Measurements from ENCODE around the gene CALD1. TPM values are rescaled to one million over a fixed set of nuclear protein-coding genes. Genes with fewer than 3 reads are reported as not detected.

Gene CALD1
- total RNA-seq, 1 experiment from 2014 or later: 107 TPM

- no peaks in the 10 kb centered on the region for H3K36me3 Mint-ChIP-seq (ENCODE audit: insufficient read depth in 1 of 3, low read depth in 3 of 3)
- no peak overlapping the region for H3K18ac ChIP-seq (ENCODE audit: insufficient read length, low read depth, low read length)
- no peak overlapping the region for H3K27ac ChIP-seq (ENCODE audit: insufficient read length, low read depth, low read length)
- H3K9ac ChIP-seq (ENCODE audit: extremely low read depth, insufficient read length, low read length): no peak overlapping the region
- H3K27me3 Mint-ChIP-seq (ENCODE audit: low read depth): no peaks in the 10 kb centered on the region
- H3K27me3 ChIP-seq (ENCODE audit: insufficient read depth, low read length): no peaks in the 10 kb centered on the region
- peaks cover 2 to 5% of the 10 kb centered on the region in 2 experiments; a peak in 3 of 4 replicates for H3K4me1 Mint-ChIP-seq
- H3K4ac ChIP-seq (ENCODE audit: low read depth, low read length): no peak overlapping the region
- no peak overlapping the region for H2AFZ ChIP-seq (ENCODE audit: low read length)
- H2BK5ac ChIP-seq (ENCODE audit: insufficient read length, low read length): no peak overlapping the region
- H3K9me3 Mint-ChIP-seq: no peaks in the 10 kb centered on the region
- no peak overlapping the region for H3K23ac ChIP-seq (ENCODE audit: insufficient read length, low read depth, low read length)
- no peaks in the 10 kb centered on the region for H4K20me1 ChIP-seq (ENCODE audit: control insufficient read depth, insufficient read depth, insufficient read length)
- H3K79me1 ChIP-seq (ENCODE audit: insufficient read depth, low read depth, low read length, poor library complexity, severe bottlenecking): no peaks in the 10 kb centered on the region
- peak; percentile 86 for DNase-seq
- no peaks in the 10 kb centered on the region for H3K9me3 ChIP-seq (ENCODE audit: control insufficient read depth, low read depth, low read length)
- H3K27ac Mint-ChIP-seq: no peak overlapping the region
- no peak overlapping the region for H4K5ac ChIP-seq (ENCODE audit: insufficient read length, low read depth, low read length)
- TF ChIP-seq, protein P1, sequence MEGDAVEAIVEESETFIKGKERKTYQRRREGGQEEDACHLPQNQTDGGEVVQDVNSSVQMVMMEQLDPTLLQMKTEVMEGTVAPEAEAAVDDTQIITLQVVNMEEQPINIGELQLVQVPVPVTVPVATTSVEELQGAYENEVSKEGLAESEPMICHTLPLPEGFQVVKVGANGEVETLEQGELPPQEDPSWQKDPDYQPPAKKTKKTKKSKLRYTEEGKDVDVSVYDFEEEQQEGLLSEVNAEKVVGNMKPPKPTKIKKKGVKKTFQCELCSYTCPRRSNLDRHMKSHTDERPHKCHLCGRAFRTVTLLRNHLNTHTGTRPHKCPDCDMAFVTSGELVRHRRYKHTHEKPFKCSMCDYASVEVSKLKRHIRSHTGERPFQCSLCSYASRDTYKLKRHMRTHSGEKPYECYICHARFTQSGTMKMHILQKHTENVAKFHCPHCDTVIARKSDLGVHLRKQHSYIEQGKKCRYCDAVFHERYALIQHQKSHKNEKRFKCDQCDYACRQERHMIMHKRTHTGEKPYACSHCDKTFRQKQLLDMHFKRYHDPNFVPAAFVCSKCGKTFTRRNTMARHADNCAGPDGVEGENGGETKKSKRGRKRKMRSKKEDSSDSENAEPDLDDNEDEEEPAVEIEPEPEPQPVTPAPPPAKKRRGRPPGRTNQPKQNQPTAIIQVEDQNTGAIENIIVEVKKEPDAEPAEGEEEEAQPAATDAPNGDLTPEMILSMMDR (conservative IDR thresholded peaks at IDR 0.05): peak; percentile 93
- H2BK20ac ChIP-seq (ENCODE audit: low read depth, low read length, poor library complexity, severe bottlenecking): no peak overlapping the region
- no peak overlapping the region for H3K14ac ChIP-seq (ENCODE audit: insufficient read depth, low read length)
- no peak overlapping the region for H3K4me2 ChIP-seq (ENCODE audit: insufficient read depth, insufficient read length, low read length)
- no peaks in the 10 kb centered on the region for H3K23me2 ChIP-seq (ENCODE audit: insufficient read length, low read depth, low read length, poor library complexity, severe bottlenecking)
- no peak overlapping the region for H2BK12ac ChIP-seq (ENCODE audit: insufficient read length, low read depth, low read length)
- H4K8ac ChIP-seq (replicated peaks; ENCODE audit: insufficient read length, low read depth, low read length): no peak overlapping the region
- WGBS (ENCODE audit: extremely low coverage, insufficient read length, low lambda C conversion rate): no CpG with 5 or more reads among the region's 6 CpGs
- H3K79me2 ChIP-seq (ENCODE audit: insufficient read depth, low read length): no peaks in the 10 kb centered on the region
- no peak overlapping the region for H2AK5ac ChIP-seq (ENCODE audit: insufficient read length, low read length)
- no peak overlapping the region for H3T11ph ChIP-seq (ENCODE audit: low read length)
- no peaks in the 10 kb centered on the region for H3K4me1 ChIP-seq (ENCODE audit: insufficient read depth, low read length)
- H3K4me3 Mint-ChIP-seq: no peak overlapping the region; a peak in 1 of 5 replicates
- no peak overlapping the region for H2BK120ac ChIP-seq (ENCODE audit: low read depth, low read length, poor library complexity, severe bottlenecking)
- H3K56ac ChIP-seq (ENCODE audit: insufficient read length, low read depth, low read length): no peak overlapping the region
- no peak overlapping the region for H2BK15ac ChIP-seq (ENCODE audit: low read depth, low read length)
- no peak overlapping the region for H4K91ac ChIP-seq (ENCODE audit: insufficient read length, low read depth, low read length)
These were observed 29.1 kb upstream of the CALD1 start for GRCh38 chr7:134750083-134751062.

Measured in H9 (cell line).